NCI-H748 (cell line): ENCODE data around the gene INSRR.
A peak's percentile ranks its signal among the peaks of the same experiment; 100 is the strongest.

Source experiments
- DNase-seq: peaks from one replicate; lab custom pipeline; 2025; ENCODE audit not compliant: unreplicated experiment; lab: John Stamatoyannopoulos, UW

The INSRR gene

GRCh38 chr1:156808186-156809030 is 50.5 kb downstream of the INSRR start:
- no peak for DNase-seq

- no peak for DNase-seq
Measured at GRCh38 chr1:156807627-156808026, 51.3 kb downstream of the INSRR start.

- no peak for DNase-seq
Measured at GRCh38 chr1:156806512-156807440, 52.1 kb downstream of the INSRR start.

GRCh38 chr1:156805766-156806511 is 53.0 kb downstream of the INSRR start:
- DNase-seq, result no peak

- no peak for DNase-seq
Measured at GRCh38 chr1:156804572-156805243, 54.2 kb downstream of the INSRR start.

- no peak for DNase-seq
Measured at GRCh38 chr1:156804026-156804425, 54.9 kb downstream of the INSRR start.

- no peak for DNase-seq
Measured at GRCh38 chr1:156803086-156803851, 55.6 kb downstream of the INSRR start.

- no peak for DNase-seq
Measured at GRCh38 chr1:156802421-156802935, 56.4 kb downstream of the INSRR start.

- DNase-seq, result no peak
Measured at GRCh38 chr1:156801409-156802121, 57.4 kb downstream of the INSRR start.

GRCh38 chr1:156797212-156797871 is 61.6 kb downstream of the INSRR start:
- peak; percentile 52 for DNase-seq

GRCh38 chr1:156796340-156797097 is 62.4 kb downstream of the INSRR start:
- DNase-seq, result no peak

GRCh38 chr1:156795787-156796186 is 63.1 kb downstream of the INSRR start:
- no peak for DNase-seq

- DNase-seq, result no peak
Measured at GRCh38 chr1:156795374-156795733, 63.6 kb downstream of the INSRR start.

GRCh38 chr1:156794506-156795373 is 64.2 kb downstream of the INSRR start:
- no peak for DNase-seq
